IMR-90 (cell line): ENCODE results near the gene DPP6. TPM values are rescaled to one million over a fixed set of nuclear protein-coding genes. Genes with fewer than 3 reads are reported as not detected.

Experiments used
- ATAC-seq: fragments of 200-7000 bp; cut with Tn5 transposase; 2 replicates; pipeline ENCODE4 v1.9.1; 2020; ENCODE audit warnings: low read depth, mild to moderate bottlenecking, moderate library complexity
- BruUV-seq: library from RNA; stranded (reverse); fragments of 400-500 nt; replicated peaks from 2 replicates; lab custom pipeline; 2021; lab: Mats Ljungman, UMichigan
- CTCF ChIA-PET: fragments of 300-600 bp; formaldehyde crosslinking; extraction: SDS; loops from one replicate; lab custom pipeline; 2021; ENCODE audit warnings: antibody characterized with exemption; lab: Yijun Ruan, JAX
- POLR2A ChIA-PET: fragments of 300-600 bp; sonication (Branson Sonifier 250); formaldehyde crosslinking; loops from one replicate; lab custom pipeline; 2022; ENCODE audit warnings: antibody characterized with exemption; ENCODE audit not compliant: unreplicated experiment; lab: Charles Lee
- DNase-seq: peaks from one replicate; pipeline ENCODE4 v3.0.0; 2013
- H2AFZ ChIP-seq: replicated peaks from 2 replicates; pipeline ENCODE3; 2013; ENCODE audit warnings: low read length, mild to moderate bottlenecking; ENCODE audit not compliant: poor library complexity
- H2AK5ac ChIP-seq: 2 replicates; pipeline ENCODE4 v1.6.1; 2013; ENCODE audit warnings: low read depth, low read length, inconsistent platforms
- H2AK9ac ChIP-seq: replicated peaks from 2 replicates; pipeline ENCODE3; 2013; ENCODE audit warnings: mild to moderate bottlenecking, low read depth, low read length, moderate library complexity; ENCODE audit not compliant: poor library complexity
- H2BK120ac ChIP-seq: 2 replicates; pipeline ENCODE4 v1.6.1; 2013; ENCODE audit warnings: low read depth, low read length, inconsistent platforms
- H2BK15ac ChIP-seq: 3 replicates; pipeline ENCODE4 v1.6.1; 2013; ENCODE audit warnings: low read depth, low read length, inconsistent platforms
- H2BK20ac ChIP-seq: 2 replicates; pipeline ENCODE4 v1.6.1; 2013; ENCODE audit warnings: low read depth, mild to moderate bottlenecking, inconsistent platforms, low read length, moderate library complexity
- H2BK5ac ChIP-seq: 2 replicates; pipeline ENCODE4 v1.6.1; 2013; ENCODE audit warnings: mild to moderate bottlenecking, low read depth, low read length, inconsistent platforms; ENCODE audit not compliant: poor library complexity, severe bottlenecking
- H3K14ac ChIP-seq: replicated peaks from 2 replicates; pipeline ENCODE4 v1.6.1; 2013; ENCODE audit warnings: low read depth, low read length, inconsistent platforms
- H3K18ac ChIP-seq: 2 replicates; pipeline ENCODE4 v1.6.1; 2013; ENCODE audit warnings: low read depth, low read length, control low read depth
- H3K23ac ChIP-seq: 2 replicates; pipeline ENCODE4 v1.6.1; 2013; ENCODE audit warnings: low read depth, low read length, inconsistent platforms
- H3K27ac ChIP-seq: 2 replicates; pipeline ENCODE4 v1.5.1; 2013; ENCODE audit warnings: mild to moderate bottlenecking, control low read depth, low read length; ENCODE audit not compliant: insufficient read depth
- H3K27me3 ChIP-seq: 2 replicates; pipeline ENCODE4 v1.6.1; 2013; ENCODE audit warnings: low read length; ENCODE audit not compliant: control insufficient read depth, insufficient read depth
- H3K36me3 ChIP-seq: 2 replicates; pipeline ENCODE4 v1.6.1; 2013; ENCODE audit warnings: low read length, mixed read lengths; ENCODE audit not compliant: control insufficient read depth, insufficient read depth
- H3K4ac ChIP-seq: 2 replicates; pipeline ENCODE4 v1.6.1; 2013; ENCODE audit warnings: low read depth, low read length, inconsistent platforms
- H3K4me1 ChIP-seq: 2 replicates; pipeline ENCODE4 v1.6.1; 2013; ENCODE audit warnings: low read length, mixed read lengths; ENCODE audit not compliant: control insufficient read depth, insufficient read depth
- H3K4me2 ChIP-seq: 2 replicates; pipeline ENCODE4 v1.6.1; 2013; ENCODE audit warnings: low read depth, mild to moderate bottlenecking, control low read depth, low read length, moderate library complexity
- H3K4me3 ChIP-seq: 2 replicates; pipeline ENCODE4 v1.5.1; 2013; ENCODE audit warnings: low read depth, mild to moderate bottlenecking, control low read depth, low read length, moderate library complexity; ENCODE audit not compliant: insufficient read depth
- H3K56ac ChIP-seq: 2 replicates; pipeline ENCODE4 v1.6.1; 2013; ENCODE audit warnings: low read length, inconsistent platforms; ENCODE audit not compliant: insufficient read depth; ENCODE audit errors: extremely low read depth
- H3K79me1 ChIP-seq, 2 experiments: 2 replicates each; pipeline ENCODE4 v1.6.1; 2013; ENCODE audit warnings: low read length in 2 of 2, inconsistent platforms in 1 of 2, low read depth in 1 of 2
- H3K9ac ChIP-seq: 2 replicates; pipeline ENCODE4 v1.6.1; 2013; ENCODE audit warnings: low read depth, low read length, control low read depth
- H3K9me1 ChIP-seq: 2 replicates; pipeline ENCODE4 v1.6.1; 2013; ENCODE audit warnings: low read length, inconsistent platforms; ENCODE audit not compliant: insufficient read depth
- H3K9me3 ChIP-seq: 2 replicates; pipeline ENCODE4 v1.6.1; 2013; ENCODE audit warnings: low read length; ENCODE audit not compliant: control insufficient read depth, insufficient read depth
- H4K20me1 ChIP-seq: 2 replicates; pipeline ENCODE4 v1.6.1; 2013; ENCODE audit warnings: low read length, inconsistent platforms; ENCODE audit not compliant: insufficient read depth
- H4K5ac ChIP-seq: 2 replicates; pipeline ENCODE4 v1.6.1; 2013; ENCODE audit warnings: mild to moderate bottlenecking, low read depth, low read length, control low read depth
- H4K8ac ChIP-seq, 2 experiments: 2 replicates each; pipeline ENCODE4 v1.6.1; 2013; ENCODE audit warnings: low read depth in 2 of 2, low read length in 2 of 2, control low read depth in 1 of 2, inconsistent platforms in 1 of 2
- H4K91ac ChIP-seq: 2 replicates; pipeline ENCODE4 v1.6.1; 2013; ENCODE audit warnings: low read depth, low read length, inconsistent platforms; ENCODE audit not compliant: insufficient read depth
- BHLHE40 ChIP-seq: fragments of 150-350 bp; IDR thresholded peaks from 2 replicates; pipeline ENCODE4 v1.6.1; 2016; ENCODE audit warnings: mild to moderate bottlenecking, low read depth, low read length
- CEBPB ChIP-seq: IDR thresholded peaks from 2 replicates; pipeline ENCODE4 v1.6.1; 2012; ENCODE audit warnings: low read depth, low read length, improper control_type of control experiment
- CHD1 ChIP-seq: IDR thresholded peaks from 2 replicates; pipeline ENCODE4 v1.6.1; 2012; ENCODE audit warnings: low read depth, low read length, improper control_type of control experiment
- FOS ChIP-seq: fragments of 150-350 bp; IDR thresholded peaks from 2 replicates; pipeline ENCODE4 v1.6.1; 2016; ENCODE audit warnings: low read depth, low read length
- MAFK ChIP-seq: IDR thresholded peaks from 2 replicates; pipeline ENCODE4 v1.6.1; 2012; ENCODE audit warnings: low read depth, low read length, improper control_type of control experiment
- MAZ ChIP-seq: IDR thresholded peaks from 2 replicates; pipeline ENCODE4 v1.6.1; 2012; ENCODE audit warnings: low read depth, mild to moderate bottlenecking, low read length, improper control_type of control experiment, moderate library complexity, borderline replicate concordance
- MXI1 ChIP-seq: IDR thresholded peaks from 2 replicates; pipeline ENCODE4 v1.6.1; 2012; ENCODE audit warnings: low read depth, mild to moderate bottlenecking, low read length, moderate library complexity, borderline replicate concordance
- NFE2L2 ChIP-seq: fragments of 150-350 bp; IDR thresholded peaks from 2 replicates; pipeline ENCODE4 v1.6.1; 2016; ENCODE audit warnings: low read depth, mild to moderate bottlenecking, low read length
- POLR2A ChIP-seq: IDR thresholded peaks from 2 replicates; pipeline ENCODE4 v1.6.1; 2012; ENCODE audit warnings: mild to moderate bottlenecking, low read depth, low read length
- RAD21 ChIP-seq: IDR thresholded peaks from 2 replicates; pipeline ENCODE4 v1.6.1; 2012; ENCODE audit warnings: low read length, improper control_type of control experiment
- RCOR1 ChIP-seq: IDR thresholded peaks from 2 replicates; pipeline ENCODE4 v1.6.1; 2012; ENCODE audit warnings: mild to moderate bottlenecking, low read length, improper control_type of control experiment; ENCODE audit not compliant: insufficient replicate concordance
- RFX5 ChIP-seq: IDR thresholded peaks from 2 replicates; pipeline ENCODE4 v1.8.0; 2012; ENCODE audit warnings: low read depth, mild to moderate bottlenecking, low read length, moderate library complexity
- SMC3 ChIP-seq: fragments of 150-350 bp; IDR thresholded peaks from 2 replicates; pipeline ENCODE4 v1.6.1; 2016; ENCODE audit warnings: low read depth, mild to moderate bottlenecking, antibody characterized with exemption, low read length, moderate library complexity
- WGBS, 2 experiments: methylation state at CpG; one replicate each; pipeline versions ENCODE4 v1.1.5 to v1.1.7; 2013; ENCODE audit warnings: missing lambda C conversion rate in 2 of 2; ENCODE audit not compliant: insufficient read length in 1 of 2; ENCODE audit errors: extremely low coverage in 2 of 2; 5-methylcytosine and 5-hydroxymethylcytosine counted together
- dilution Hi-C: fragments of 300-500 bp; cut with HindIII; formaldehyde crosslinking; loops from one replicate; pipeline ENCODE4 v1.14.3; 2018; ENCODE audit warnings: low sequenced_read_pairs; ENCODE audit not compliant: unreplicated experiment
- in situ Hi-C: fragments of 300-500 bp; cut with MboI; formaldehyde crosslinking; loops from 3 replicates; pipeline ENCODE4 v1.14.3; 2019; ENCODE audit warnings: low sequenced_read_pairs, inconsistent platforms, mixed read lengths
- intact Hi-C: fragments of 100-400 bp; cut with micrococcal nuclease; formaldehyde crosslinking; loops from 2 replicates; pipeline ENCODE4 v1.10.0; 2022
- polyA plus RNA-seq, 3 experiments: library from polyadenylated mRNA; depleted of rRNA; stranded (reverse); fragments of >200 nt; gene quantifications; 2 replicates each; pipeline ENCODE4 v1.2.3, GENCODE V29; 2012; ENCODE audit warnings: low replicate concordance in 1 of 3
- total RNA-seq: library from RNA; depleted of rRNA; stranded (reverse); fragments of >200 nt; gene quantifications from 2 replicates; pipeline ENCODE4 v1.2.3, GENCODE V29; 2012
- TF ChIP-seq, protein P1 (sequence below): fragments of 150-350 bp; IDR thresholded peaks from 2 replicates; pipeline ENCODE4 v1.6.1; 2016; ENCODE audit warnings: low read depth, mild to moderate bottlenecking, low read length, moderate library complexity, borderline replicate concordance
- TF ChIP-seq, protein P2 (sequence below): fragments of 150-350 bp; IDR thresholded peaks from 2 replicates; pipeline ENCODE4 v1.6.1; 2017; ENCODE audit warnings: mild to moderate bottlenecking, antibody characterized with exemption, low read length, low read depth
- TF ChIP-seq, protein P3 (sequence below): conservative IDR thresholded peaks from 2 replicates; pipeline ENCODE4 v1.5.1; 2012; ENCODE audit warnings: mild to moderate bottlenecking, low read depth, low read length, improper control_type of control experiment

DPP6 gene
- total and polyA plus RNA-seq, 2 of the 4 experiments (the other 2 are of a cell fraction): not detected

DNA sequence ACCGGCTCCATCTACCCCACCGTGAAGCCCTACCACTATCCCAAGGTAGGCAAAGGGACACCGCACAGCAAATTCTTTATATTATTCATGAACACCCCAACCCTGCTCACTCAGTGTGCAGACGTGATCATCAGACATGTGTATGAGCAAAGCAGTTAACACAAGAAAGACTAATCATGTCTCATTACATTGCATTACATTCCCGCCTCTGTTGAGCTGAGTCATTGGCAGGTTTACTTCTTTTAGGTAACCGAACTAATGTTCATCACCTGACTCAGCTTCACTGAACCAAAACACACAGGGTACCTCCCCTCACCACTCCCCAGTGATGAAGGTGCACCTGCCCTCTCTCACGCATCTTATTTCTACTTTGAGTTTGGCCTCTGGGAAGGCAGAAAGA, 717.3 kb downstream of the DPP6 start:
- in situ Hi-C loops (no loop called here), dilution Hi-C loops (no loop called here), intact Hi-C loops (no loop called here)
- H3K27ac ChIP-seq: no peak overlapping the region
- no peak overlapping the region for H2AK9ac ChIP-seq
- H3K56ac ChIP-seq: no peak overlapping the region
- peaks cover 41% of the 10 kb centered on the region for H3K9me3 ChIP-seq
- no peak overlapping the region for H4K8ac ChIP-seq
- no peak overlapping the region for H3K4me2 ChIP-seq
- no peaks in the 10 kb centered on the region for H3K27me3 ChIP-seq
- no TSS peak for BruUV-seq
- H4K5ac ChIP-seq: no peak overlapping the region
- no peak overlapping the region for H2AFZ ChIP-seq
- H4K20me1 ChIP-seq: no peaks in the 10 kb centered on the region
- DNase-seq (no peak), ATAC-seq (no peak)
- H3K4ac ChIP-seq: no peak overlapping the region
- no peak overlapping the region for H2BK20ac ChIP-seq
- TF ChIP-seq, protein P1, sequence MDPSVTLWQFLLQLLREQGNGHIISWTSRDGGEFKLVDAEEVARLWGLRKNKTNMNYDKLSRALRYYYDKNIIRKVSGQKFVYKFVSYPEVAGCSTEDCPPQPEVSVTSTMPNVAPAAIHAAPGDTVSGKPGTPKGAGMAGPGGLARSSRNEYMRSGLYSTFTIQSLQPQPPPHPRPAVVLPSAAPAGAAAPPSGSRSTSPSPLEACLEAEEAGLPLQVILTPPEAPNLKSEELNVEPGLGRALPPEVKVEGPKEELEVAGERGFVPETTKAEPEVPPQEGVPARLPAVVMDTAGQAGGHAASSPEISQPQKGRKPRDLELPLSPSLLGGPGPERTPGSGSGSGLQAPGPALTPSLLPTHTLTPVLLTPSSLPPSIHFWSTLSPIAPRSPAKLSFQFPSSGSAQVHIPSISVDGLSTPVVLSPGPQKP: no peak
- no peak for TF ChIP-seq MAFK
- no peak for TF ChIP-seq RCOR1
- no peak for TF ChIP-seq POLR2A
- TF ChIP-seq FOS: no peak
- TF ChIP-seq, protein P2, sequence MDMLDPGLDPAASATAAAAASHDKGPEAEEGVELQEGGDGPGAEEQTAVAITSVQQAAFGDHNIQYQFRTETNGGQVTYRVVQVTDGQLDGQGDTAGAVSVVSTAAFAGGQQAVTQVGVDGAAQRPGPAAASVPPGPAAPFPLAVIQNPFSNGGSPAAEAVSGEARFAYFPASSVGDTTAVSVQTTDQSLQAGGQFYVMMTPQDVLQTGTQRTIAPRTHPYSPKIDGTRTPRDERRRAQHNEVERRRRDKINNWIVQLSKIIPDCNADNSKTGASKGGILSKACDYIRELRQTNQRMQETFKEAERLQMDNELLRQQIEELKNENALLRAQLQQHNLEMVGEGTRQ: no peak
- TF ChIP-seq CEBPB: no peak
- TF ChIP-seq CHD1: no peak
- TF ChIP-seq BHLHE40: no peak
- TF ChIP-seq MAZ: no peak
- TF ChIP-seq RFX5: no peak
- no peak for TF ChIP-seq NFE2L2
- no peak for TF ChIP-seq SMC3
- no peak for TF ChIP-seq MXI1
- TF ChIP-seq, protein P3, sequence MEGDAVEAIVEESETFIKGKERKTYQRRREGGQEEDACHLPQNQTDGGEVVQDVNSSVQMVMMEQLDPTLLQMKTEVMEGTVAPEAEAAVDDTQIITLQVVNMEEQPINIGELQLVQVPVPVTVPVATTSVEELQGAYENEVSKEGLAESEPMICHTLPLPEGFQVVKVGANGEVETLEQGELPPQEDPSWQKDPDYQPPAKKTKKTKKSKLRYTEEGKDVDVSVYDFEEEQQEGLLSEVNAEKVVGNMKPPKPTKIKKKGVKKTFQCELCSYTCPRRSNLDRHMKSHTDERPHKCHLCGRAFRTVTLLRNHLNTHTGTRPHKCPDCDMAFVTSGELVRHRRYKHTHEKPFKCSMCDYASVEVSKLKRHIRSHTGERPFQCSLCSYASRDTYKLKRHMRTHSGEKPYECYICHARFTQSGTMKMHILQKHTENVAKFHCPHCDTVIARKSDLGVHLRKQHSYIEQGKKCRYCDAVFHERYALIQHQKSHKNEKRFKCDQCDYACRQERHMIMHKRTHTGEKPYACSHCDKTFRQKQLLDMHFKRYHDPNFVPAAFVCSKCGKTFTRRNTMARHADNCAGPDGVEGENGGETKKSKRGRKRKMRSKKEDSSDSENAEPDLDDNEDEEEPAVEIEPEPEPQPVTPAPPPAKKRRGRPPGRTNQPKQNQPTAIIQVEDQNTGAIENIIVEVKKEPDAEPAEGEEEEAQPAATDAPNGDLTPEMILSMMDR: no peak
- no peak for TF ChIP-seq RAD21
- no peaks in the 10 kb centered on the region for H3K36me3 ChIP-seq
- no peaks in the 10 kb centered on the region for H3K4me1 ChIP-seq
- no peak overlapping the region for H3K4me3 ChIP-seq
- no peak overlapping the region for H3K23ac ChIP-seq
- no peaks in the 10 kb centered on the region for H3K9me1 ChIP-seq
- H3K14ac ChIP-seq: no peak overlapping the region
- no peak overlapping the region for H2BK5ac ChIP-seq
- 62% methylated on average over 5 of the region's 7 CpGs; no CpG with 5 or more reads in 1 of the 2 experiments for WGBS, 2 experiments
- no peak overlapping the region for H3K9ac ChIP-seq
- POLR2A ChIA-PET: no interaction called here
- no peak overlapping the region for H3K18ac ChIP-seq
- H3K79me1 ChIP-seq: no peaks in the 10 kb centered on the region
- H2BK15ac ChIP-seq: no peak overlapping the region
- H4K91ac ChIP-seq: no peak overlapping the region
- CTCF ChIA-PET: no interaction called here
- no peak overlapping the region for H2BK120ac ChIP-seq
- H2AK5ac ChIP-seq: no peak overlapping the region
